Stomach smooth muscle (tissue), 2 donors: ENCODE data around the gene CDK1.

ENCODE experiments used
- H3K27ac ChIP-seq: one replicate; pipeline ENCODE4 v1.7.0; 2013; ENCODE audit warnings: mild to moderate bottlenecking, low read length, inconsistent platforms
- H3K27me3 ChIP-seq, 2 donors: one replicate each; pipeline ENCODE4 v1.7.0; 2013; ENCODE audit warnings: low read length in 2 of 2; ENCODE audit not compliant: insufficient read depth in 2 of 2, control insufficient read depth in 1 of 2
- H3K36me3 ChIP-seq, 2 donors: one replicate each; pipeline ENCODE4 v1.7.0; 2013; ENCODE audit warnings: low read length in 2 of 2; ENCODE audit not compliant: control insufficient read depth in 2 of 2, insufficient read depth in 2 of 2
- H3K4me1 ChIP-seq: one replicate; pipeline ENCODE4 v1.7.0; 2013; ENCODE audit warnings: low read length; ENCODE audit not compliant: control insufficient read depth, insufficient read depth
- H3K4me3 ChIP-seq, 2 donors: one replicate each; pipeline ENCODE4 v1.7.0; 2013; ENCODE audit warnings: low read length in 2 of 2
- H3K9ac ChIP-seq, 2 donors: one replicate each; pipeline ENCODE4 v1.7.0; 2013; ENCODE audit warnings: low read length in 2 of 2, mild to moderate bottlenecking in 1 of 2
- H3K9me3 ChIP-seq, 2 donors: one replicate each; pipeline ENCODE4 v1.7.0; 2013; ENCODE audit warnings: low read length in 2 of 2; ENCODE audit not compliant: control insufficient read depth in 2 of 2
- donor health status: healthy.
- donor health status: Pancreatic carcinoma.

Gene CDK1

GRCh38 chr10:60777696-60778213, 523 bp upstream of the CDK1 start:
- peaks cover 0 to 2% of the 10 kb centered on the region in 2 donors for H3K27me3 ChIP-seq
- no peaks in the 10 kb centered on the region for H3K36me3 ChIP-seq
- H3K4me1 ChIP-seq, result no peaks in the 10 kb centered on the region
- H3K27ac ChIP-seq, result no peak overlapping the region
- peak overlapping the region; percentile 57 to 66 for H3K9ac ChIP-seq
- no peaks in the 10 kb centered on the region for H3K9me3 ChIP-seq
- H3K4me3 ChIP-seq, result peak overlapping the region; percentile 61 to 74

GRCh38 chr10:60778971-60779796, 906 bp downstream of the CDK1 start:
- Histone ChIP-seq H3K9me3 (no peaks in the 10 kb centered on the region), H3K9ac (no peak overlapping the region), H3K27ac (no peak overlapping the region), H3K27me3 (peaks cover 0 to 2% of the 10 kb centered on the region in 2 donors), H3K36me3 (no peaks in the 10 kb centered on the region), H3K4me1 (no peaks in the 10 kb centered on the region), H3K4me3 (peak overlapping the region in 1 of 2 donors; percentile 74)

GRCh38 chr10:60781661-60782060, 3.4 kb downstream of the CDK1 start:
- Histone ChIP-seq H3K9ac (no peak overlapping the region), H3K4me1 (no peaks in the 10 kb centered on the region), H3K4me3 (no peak overlapping the region), H3K27ac (no peak overlapping the region), H3K9me3 (no peaks in the 10 kb centered on the region), H3K27me3 (peaks cover 0 to 2% of the 10 kb centered on the region in 2 donors), H3K36me3 (no peaks in the 10 kb centered on the region)

GRCh38 chr10:60784641-60785040, 6.4 kb downstream of the CDK1 start:
- no peak overlapping the region for H3K4me3 ChIP-seq
- H3K9ac ChIP-seq, result no peak overlapping the region
- no peaks in the 10 kb centered on the region for H3K9me3 ChIP-seq
- no peaks in the 10 kb centered on the region for H3K27me3 ChIP-seq
- H3K4me1 ChIP-seq, result no peaks in the 10 kb centered on the region
- H3K36me3 ChIP-seq, result no peaks in the 10 kb centered on the region
- no peak overlapping the region for H3K27ac ChIP-seq

GRCh38 chr10:60788544-60788943, 10.3 kb downstream of the CDK1 start:
- H3K27ac ChIP-seq, result no peak overlapping the region
- no peak overlapping the region for H3K4me3 ChIP-seq
- no peaks in the 10 kb centered on the region for H3K4me1 ChIP-seq
- no peak overlapping the region for H3K9ac ChIP-seq
- no peaks in the 10 kb centered on the region for H3K36me3 ChIP-seq
- no peaks in the 10 kb centered on the region for H3K9me3 ChIP-seq
- H3K27me3 ChIP-seq, result no peaks in the 10 kb centered on the region

GRCh38 chr10:60789340-60789739, 11.1 kb downstream of the CDK1 start:
- H3K9me3 ChIP-seq, result no peaks in the 10 kb centered on the region
- H3K36me3 ChIP-seq, result no peaks in the 10 kb centered on the region
- no peak overlapping the region for H3K4me3 ChIP-seq
- H3K27ac ChIP-seq, result no peak overlapping the region
- no peak overlapping the region for H3K9ac ChIP-seq
- H3K27me3 ChIP-seq, result no peaks in the 10 kb centered on the region
- H3K4me1 ChIP-seq, result no peaks in the 10 kb centered on the region

- Histone ChIP-seq H3K27ac (no peak overlapping the region), H3K9me3 (no peaks in the 10 kb centered on the region), H3K36me3 (no peaks in the 10 kb centered on the region), H3K9ac (no peak overlapping the region), H3K27me3 (no peaks in the 10 kb centered on the region), H3K4me3 (no peak overlapping the region), H3K4me1 (no peaks in the 10 kb centered on the region)
These were observed 16.7 kb downstream of the CDK1 start for GRCh38 chr10:60794953-60795352.

GRCh38 chr10:60795465-60796202, 17.4 kb downstream of the CDK1 start:
- Histone ChIP-seq H3K4me3 (no peak overlapping the region), H3K27me3 (no peaks in the 10 kb centered on the region), H3K4me1 (no peaks in the 10 kb centered on the region), H3K9me3 (no peaks in the 10 kb centered on the region), H3K36me3 (no peaks in the 10 kb centered on the region), H3K27ac (no peak overlapping the region), H3K9ac (no peak overlapping the region)

- H3K27ac ChIP-seq, result no peak overlapping the region
- no peaks in the 10 kb centered on the region for H3K4me1 ChIP-seq
- H3K36me3 ChIP-seq, result no peaks in the 10 kb centered on the region
- H3K27me3 ChIP-seq, result no peaks in the 10 kb centered on the region
- H3K9ac ChIP-seq, result no peak overlapping the region
- no peaks in the 10 kb centered on the region for H3K9me3 ChIP-seq
- H3K4me3 ChIP-seq, result no peak overlapping the region
These were observed 18.2 kb downstream of the CDK1 start for GRCh38 chr10:60796481-60796880.

GRCh38 chr10:60797200-60797599, 18.9 kb downstream of the CDK1 start:
- no peaks in the 10 kb centered on the region for H3K4me1 ChIP-seq
- H3K27ac ChIP-seq, result no peak overlapping the region
- H3K9ac ChIP-seq, result no peak overlapping the region
- no peak overlapping the region for H3K4me3 ChIP-seq
- H3K27me3 ChIP-seq, result no peaks in the 10 kb centered on the region
- no peaks in the 10 kb centered on the region for H3K36me3 ChIP-seq
- no peaks in the 10 kb centered on the region for H3K9me3 ChIP-seq

- H3K27ac ChIP-seq, result no peak overlapping the region
- no peaks in the 10 kb centered on the region for H3K4me1 ChIP-seq
- no peaks in the 10 kb centered on the region for H3K9me3 ChIP-seq
- no peaks in the 10 kb centered on the region for H3K36me3 ChIP-seq
- H3K27me3 ChIP-seq, result no peaks in the 10 kb centered on the region
- no peak overlapping the region for H3K9ac ChIP-seq
- H3K4me3 ChIP-seq, result no peak overlapping the region
These were observed 19.8 kb downstream of the CDK1 start for GRCh38 chr10:60798031-60798430.
